HCT116 (cell line): ENCODE data around the gene SEPTIN12.

ENCODE experiments used
- EZH2 ChIP-seq: fragments of 200-600 bp; sonication (generic); IDR thresholded peaks from 2 replicates; pipeline ENCODE4 v1.6.1; 2017; ENCODE audit warnings: antibody characterized with exemption, mixed run types
- POLR2A ChIP-seq: IDR thresholded peaks from 2 replicates; pipeline ENCODE4 v1.7.0; 2011; ENCODE audit warnings: borderline replicate concordance; ENCODE audit not compliant: insufficient read depth, insufficient read length; ENCODE audit errors: extremely low read depth
- POLR2AphosphoS5 ChIP-seq: IDR thresholded peaks from 2 replicates; pipeline ENCODE4 v1.6.1; 2011; ENCODE audit warnings: mild to moderate bottlenecking, low read depth, low read length, moderate library complexity
- ZNF274 ChIP-seq: fragments of 200-500 bp; sonication (Bioruptor generic); IDR thresholded peaks from 2 replicates; pipeline ENCODE4 v1.6.1; 2014; ENCODE audit warnings: mild to moderate bottlenecking, low read depth, low read length, inconsistent platforms
- TF ChIP-seq, protein P1 (sequence below), 3 experiments: fragments of 200-600 bp in 1 of 3; sonication (generic) in 1 of 3; IDR thresholded peaks in 2 of 3; conservative IDR thresholded peaks in 1 of 3; 2 replicates each; pipeline ENCODE4 v1.5.1; 2012 to 2017; ENCODE audit warnings: low read depth in 2 of 3, low read length in 2 of 3, antibody characterized with exemption in 1 of 3, borderline replicate concordance in 1 of 3, control low read depth in 1 of 3, mild to moderate bottlenecking in 1 of 3, mixed read lengths in 1 of 3, mixed run types in 1 of 3, moderate library complexity in 1 of 3; ENCODE audit not compliant: insufficient read depth in 1 of 3
- TF ChIP-seq, protein P2 (sequence below): IDR thresholded peaks from 2 replicates; pipeline ENCODE4 v1.6.1; 2012
- TF ChIP-seq, protein P3 (sequence below): IDR thresholded peaks from 2 replicates; pipeline ENCODE4 v1.6.1; 2012
- TF ChIP-seq, protein P4 (sequence below): IDR thresholded peaks from 2 replicates; pipeline ENCODE4 v1.6.1; 2011; ENCODE audit warnings: mild to moderate bottlenecking, low read length, moderate library complexity; ENCODE audit not compliant: insufficient replicate concordance; ENCODE audit errors: extremely low read depth

DNA sequence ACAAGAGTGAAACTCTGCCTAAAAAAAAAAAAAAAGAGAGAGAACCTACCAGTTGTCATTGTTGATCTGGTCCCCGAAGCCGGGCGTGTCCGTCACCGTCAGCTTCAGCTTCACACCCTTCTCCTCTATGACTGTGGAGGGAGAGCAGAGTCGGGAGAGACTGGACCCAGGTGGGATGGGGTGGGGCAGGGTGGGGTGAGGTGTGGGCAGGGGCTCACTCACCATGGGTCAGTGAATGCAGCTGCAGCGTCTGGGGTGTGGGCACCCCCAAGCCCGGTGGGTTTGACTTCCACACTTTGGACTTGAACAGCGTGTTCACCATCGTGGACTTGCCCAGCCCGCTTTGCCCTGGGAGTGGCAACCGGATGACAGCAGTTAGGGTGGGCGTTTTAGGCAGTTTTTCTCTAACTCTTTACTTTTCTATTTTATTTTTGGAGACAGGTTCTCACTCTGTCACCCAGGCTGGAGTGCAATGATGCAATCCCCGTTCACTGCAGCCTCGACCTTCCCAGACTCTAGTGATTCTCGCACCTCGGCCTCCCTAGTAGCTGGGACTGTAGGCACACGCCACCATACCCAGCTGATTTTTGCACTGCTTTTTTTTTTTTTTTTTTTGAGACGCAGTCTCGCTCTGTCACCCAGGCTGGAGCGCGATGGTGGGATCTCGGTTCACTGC is 2.2 kb downstream of the SEPTIN12 start:
- no peak for TF ChIP-seq EZH2
- TF ChIP-seq, protein P1, sequence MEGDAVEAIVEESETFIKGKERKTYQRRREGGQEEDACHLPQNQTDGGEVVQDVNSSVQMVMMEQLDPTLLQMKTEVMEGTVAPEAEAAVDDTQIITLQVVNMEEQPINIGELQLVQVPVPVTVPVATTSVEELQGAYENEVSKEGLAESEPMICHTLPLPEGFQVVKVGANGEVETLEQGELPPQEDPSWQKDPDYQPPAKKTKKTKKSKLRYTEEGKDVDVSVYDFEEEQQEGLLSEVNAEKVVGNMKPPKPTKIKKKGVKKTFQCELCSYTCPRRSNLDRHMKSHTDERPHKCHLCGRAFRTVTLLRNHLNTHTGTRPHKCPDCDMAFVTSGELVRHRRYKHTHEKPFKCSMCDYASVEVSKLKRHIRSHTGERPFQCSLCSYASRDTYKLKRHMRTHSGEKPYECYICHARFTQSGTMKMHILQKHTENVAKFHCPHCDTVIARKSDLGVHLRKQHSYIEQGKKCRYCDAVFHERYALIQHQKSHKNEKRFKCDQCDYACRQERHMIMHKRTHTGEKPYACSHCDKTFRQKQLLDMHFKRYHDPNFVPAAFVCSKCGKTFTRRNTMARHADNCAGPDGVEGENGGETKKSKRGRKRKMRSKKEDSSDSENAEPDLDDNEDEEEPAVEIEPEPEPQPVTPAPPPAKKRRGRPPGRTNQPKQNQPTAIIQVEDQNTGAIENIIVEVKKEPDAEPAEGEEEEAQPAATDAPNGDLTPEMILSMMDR (IDR thresholded peaks at IDR 0.05 in 2 of 3, conservative IDR thresholded peaks at IDR 0.05 in 1 of 3; ENCODE audit: borderline replicate concordance in 1 of 3, insufficient read depth in 1 of 3, low read depth in 2 of 3, low read length in 2 of 3), result no peak
- TF ChIP-seq, protein P2, sequence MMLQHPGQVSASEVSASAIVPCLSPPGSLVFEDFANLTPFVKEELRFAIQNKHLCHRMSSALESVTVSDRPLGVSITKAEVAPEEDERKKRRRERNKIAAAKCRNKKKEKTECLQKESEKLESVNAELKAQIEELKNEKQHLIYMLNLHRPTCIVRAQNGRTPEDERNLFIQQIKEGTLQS, result no peak
- TF ChIP-seq, protein P3, sequence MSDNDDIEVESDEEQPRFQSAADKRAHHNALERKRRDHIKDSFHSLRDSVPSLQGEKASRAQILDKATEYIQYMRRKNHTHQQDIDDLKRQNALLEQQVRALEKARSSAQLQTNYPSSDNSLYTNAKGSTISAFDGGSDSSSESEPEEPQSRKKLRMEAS, result no peak
- no peak for TF ChIP-seq ZNF274
- TF ChIP-seq POLR2A, result no peak
- TF ChIP-seq, protein P4, sequence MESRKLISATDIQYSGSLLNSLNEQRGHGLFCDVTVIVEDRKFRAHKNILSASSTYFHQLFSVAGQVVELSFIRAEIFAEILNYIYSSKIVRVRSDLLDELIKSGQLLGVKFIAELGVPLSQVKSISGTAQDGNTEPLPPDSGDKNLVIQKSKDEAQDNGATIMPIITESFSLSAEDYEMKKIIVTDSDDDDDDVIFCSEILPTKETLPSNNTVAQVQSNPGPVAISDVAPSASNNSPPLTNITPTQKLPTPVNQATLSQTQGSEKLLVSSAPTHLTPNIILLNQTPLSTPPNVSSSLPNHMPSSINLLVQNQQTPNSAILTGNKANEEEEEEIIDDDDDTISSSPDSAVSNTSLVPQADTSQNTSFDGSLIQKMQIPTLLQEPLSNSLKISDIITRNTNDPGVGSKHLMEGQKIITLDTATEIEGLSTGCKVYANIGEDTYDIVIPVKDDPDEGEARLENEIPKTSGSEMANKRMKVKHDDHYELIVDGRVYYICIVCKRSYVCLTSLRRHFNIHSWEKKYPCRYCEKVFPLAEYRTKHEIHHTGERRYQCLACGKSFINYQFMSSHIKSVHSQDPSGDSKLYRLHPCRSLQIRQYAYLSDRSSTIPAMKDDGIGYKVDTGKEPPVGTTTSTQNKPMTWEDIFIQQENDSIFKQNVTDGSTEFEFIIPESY, result no peak
- no peak for TF ChIP-seq POLR2AphosphoS5
